ENCODE measurements around the gene ENPP7.

ENPP7 gene, protein sequence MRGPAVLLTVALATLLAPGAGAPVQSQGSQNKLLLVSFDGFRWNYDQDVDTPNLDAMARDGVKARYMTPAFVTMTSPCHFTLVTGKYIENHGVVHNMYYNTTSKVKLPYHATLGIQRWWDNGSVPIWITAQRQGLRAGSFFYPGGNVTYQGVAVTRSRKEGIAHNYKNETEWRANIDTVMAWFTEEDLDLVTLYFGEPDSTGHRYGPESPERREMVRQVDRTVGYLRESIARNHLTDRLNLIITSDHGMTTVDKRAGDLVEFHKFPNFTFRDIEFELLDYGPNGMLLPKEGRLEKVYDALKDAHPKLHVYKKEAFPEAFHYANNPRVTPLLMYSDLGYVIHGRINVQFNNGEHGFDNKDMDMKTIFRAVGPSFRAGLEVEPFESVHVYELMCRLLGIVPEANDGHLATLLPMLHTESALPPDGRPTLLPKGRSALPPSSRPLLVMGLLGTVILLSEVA

DNA sequence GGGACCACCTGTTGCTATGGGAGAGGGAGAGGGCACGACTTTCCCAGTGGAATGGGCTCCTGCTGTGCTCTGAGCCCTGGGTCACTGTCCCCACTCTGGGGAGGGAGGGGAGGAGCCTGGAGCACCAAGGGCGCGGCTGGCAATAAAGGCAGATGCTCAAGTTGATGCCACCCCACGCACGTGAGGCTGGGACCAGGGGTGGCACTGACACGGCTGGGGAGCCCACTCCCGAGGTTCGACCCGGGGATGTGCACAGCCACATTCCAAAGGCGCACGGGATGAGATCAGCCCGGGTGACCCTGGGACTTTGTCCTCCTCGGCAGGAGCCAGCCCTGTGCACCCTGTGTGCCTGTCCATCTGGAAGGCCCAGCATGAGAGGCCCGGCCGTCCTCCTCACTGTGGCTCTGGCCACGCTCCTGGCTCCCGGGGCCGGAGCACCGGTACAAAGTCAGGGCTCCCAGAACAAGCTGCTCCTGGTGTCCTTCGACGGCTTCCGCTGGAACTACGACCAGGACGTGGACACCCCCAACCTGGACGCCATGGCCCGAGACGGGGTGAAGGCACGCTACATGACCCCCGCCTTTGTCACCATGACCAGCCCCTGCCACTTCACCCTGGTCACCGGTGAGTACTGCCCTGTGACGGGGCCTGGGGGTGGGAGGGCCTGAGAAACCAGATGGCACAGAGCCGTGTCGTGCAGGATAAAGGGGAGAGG is at the start of gene ENPP7:
Gene ENPP7, plus strand, starts transcription at position 175 of the 715 bp plus-strand sequence. Its CDS starts 197 bp downstream, at position 372.
- DNase-seq (ENCODE audit: low spot score), result no peak

DNA sequence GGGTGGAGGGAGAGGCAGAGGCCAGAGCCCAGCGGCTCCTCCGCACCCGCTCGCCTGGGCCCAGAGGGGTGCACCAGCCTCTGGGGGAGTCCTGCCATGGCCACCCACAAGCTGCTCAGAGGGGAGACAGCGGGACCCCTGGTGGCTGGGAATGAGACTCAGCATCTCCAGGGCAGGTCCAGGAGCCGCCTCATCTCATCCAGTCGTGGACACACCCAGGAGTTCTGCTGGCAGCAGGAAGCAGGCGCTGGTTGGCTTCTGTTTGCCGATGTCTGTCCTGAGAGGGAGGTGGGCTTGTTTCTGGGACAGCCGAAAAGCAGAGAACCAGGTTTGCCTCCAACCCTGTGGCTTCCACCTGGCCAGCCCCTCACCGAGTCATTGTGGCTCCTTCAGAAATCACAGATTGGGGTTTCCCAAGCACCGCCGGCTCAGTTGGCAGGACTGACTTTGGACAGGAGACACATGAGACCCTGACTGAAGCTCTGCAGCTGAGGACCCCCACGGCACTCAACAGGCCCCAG is 49.6 kb upstream of the ENPP7 start:
- DNase-seq (ENCODE audit: low spot score), result no peak

DNA sequence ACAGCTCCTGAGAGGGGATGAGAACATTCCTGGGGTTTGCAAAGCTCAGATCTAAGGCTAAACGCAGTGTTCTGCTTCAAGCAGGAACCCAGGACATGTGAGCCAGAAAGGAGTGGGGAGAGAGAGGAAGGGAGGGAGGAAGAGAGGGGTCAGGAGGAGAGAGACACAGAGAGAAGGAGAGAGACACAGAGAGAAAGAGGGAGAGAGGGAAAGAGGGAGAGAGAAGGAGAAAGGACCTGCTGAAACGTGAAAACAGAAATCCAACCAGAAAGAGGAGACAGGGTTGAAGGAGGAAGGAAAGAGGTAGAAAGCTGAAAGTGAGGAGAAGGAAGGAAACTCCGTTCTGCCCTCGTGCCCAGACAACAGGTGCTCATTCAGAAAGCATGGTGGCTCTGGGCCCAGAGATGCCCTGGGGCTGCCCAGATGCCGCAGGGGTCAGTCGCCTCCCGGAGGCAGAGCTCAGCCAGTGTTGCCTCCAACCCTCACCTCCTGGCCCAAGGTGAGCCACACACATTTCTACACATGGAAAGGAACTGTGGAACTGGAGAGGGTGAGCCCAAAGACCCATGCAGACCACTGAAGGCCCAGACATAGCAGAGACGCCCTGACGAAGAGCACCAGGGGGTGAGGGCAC is 49.0 kb upstream of the ENPP7 start:
- DNase-seq (ENCODE audit: low spot score), result no peak

DNA sequence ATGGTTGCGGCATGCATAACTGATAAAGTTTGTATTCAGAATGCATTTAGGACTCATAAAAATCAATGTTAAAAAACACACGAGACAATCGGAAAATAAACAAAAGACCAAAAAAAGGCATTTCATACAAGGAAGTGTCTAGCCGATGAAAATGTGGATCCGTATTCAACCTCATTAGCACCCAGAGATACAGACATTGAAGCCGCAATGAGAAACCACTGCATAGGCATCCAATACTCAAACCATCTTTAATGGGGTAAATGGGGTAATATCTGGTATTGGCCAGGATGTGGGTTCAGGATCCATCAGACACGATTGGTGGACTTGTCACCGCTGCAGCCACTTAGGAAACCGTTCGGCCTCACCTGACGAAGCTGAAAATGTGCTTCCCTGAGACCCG is 47.4 kb upstream of the ENPP7 start:
- no peak for DNase-seq (ENCODE audit: low spot score)

DNA sequence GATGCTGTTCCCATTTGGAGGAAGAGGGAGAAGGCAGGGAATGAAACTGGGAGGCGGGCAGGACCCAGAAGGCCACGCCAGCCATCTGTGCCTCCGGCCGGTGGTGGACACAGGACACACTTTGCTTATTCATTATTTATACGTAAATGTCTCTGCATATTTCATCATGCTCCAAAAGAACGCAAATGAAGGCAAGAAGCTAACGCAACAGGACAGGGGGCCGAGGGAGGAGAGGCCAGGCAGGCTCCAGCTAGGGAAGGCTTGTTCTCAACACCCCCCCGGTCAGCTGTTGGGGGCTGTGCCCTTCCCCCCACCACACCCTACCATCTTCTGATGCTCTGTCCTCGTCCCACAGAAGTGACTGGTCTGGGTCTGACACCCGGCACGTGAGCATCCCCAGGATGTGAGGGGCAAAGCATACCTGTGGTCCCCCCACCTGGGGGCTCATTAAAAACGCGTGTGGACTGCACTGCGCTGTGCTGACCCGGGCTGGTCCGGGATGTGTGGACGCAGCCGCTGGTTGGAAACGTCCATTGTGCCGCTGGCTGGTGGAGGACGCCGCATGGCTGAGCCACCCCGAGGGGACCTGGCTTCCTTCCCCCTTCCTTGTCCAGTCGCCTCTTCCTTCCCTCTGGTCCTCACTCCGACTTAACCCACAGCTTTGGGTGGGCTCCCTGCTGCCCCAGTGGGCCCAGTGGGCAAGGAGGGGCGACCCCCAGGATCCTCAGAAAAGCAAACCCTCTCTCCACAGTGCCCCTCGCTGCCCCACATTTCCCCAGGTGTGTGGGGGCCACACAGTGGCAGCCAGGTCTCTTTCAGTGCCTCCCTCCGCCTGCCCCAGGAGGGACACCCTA is 46.4 kb upstream of the ENPP7 start:
- DNase-seq (ENCODE audit: low spot score), result no peak

DNA sequence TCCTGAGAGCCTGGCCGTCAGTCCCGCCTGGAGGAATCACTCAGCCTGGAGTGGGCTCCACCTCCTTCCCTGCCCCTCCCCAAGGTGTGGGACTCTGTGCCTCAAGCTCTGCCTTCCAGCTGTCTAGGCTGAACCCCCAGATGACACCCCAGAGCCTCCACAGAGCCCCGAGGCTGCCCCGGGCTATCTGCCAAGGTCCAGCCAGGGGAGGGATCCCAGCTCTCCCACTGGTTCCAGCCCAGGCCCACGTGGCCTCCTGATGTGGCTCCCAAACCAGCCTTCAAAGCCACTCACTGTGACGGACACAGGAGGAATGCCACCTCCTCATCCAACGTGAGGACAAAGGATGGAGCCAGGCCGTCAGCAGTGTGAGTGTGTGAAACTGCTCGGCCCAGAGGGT is 45.6 kb upstream of the ENPP7 start:
- DNase-seq (ENCODE audit: low spot score), result no peak

DNA sequence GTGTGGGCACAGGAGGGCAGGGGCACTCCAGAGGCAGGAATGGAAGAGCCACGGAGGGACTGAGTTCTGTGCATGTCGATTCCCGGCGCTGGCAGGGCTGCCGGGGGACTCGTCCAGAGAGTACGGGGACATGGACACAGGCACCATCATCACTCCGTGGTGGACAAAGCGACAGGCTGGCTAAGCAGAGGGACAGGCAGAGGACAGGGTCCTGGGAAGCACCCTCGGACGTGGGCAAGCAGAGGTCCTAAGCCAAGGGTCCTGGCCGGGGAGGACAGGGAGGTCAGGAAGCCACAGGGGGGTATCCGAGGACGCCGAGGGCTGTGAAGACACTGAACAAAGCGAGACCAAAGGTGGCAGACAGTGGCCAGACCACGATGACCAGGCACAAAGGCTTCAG is 44.3 kb upstream of the ENPP7 start:
- DNase-seq (ENCODE audit: low spot score), result no peak

DNA sequence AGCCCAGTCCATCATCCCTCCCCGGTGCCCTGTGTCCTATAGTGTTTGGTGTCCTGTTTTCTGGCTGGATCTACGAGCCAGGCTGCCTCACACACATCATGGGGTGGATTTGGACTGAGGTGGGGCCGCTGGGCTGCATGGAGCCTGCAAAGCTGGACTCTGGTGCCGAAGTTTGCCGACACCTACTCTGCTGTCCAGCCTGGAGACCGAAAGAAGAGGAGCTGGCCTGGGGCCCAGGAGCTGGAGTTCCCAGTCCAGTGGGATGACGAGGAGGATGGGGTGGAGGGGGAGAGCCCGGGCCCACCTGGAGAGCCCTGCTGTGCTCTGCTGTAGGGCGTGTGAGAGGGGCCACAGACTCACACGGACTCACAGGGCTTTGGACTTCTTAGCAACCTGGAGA is 40.3 kb upstream of the ENPP7 start:
- DNase-seq (ENCODE audit: low spot score), result no peak

DNA sequence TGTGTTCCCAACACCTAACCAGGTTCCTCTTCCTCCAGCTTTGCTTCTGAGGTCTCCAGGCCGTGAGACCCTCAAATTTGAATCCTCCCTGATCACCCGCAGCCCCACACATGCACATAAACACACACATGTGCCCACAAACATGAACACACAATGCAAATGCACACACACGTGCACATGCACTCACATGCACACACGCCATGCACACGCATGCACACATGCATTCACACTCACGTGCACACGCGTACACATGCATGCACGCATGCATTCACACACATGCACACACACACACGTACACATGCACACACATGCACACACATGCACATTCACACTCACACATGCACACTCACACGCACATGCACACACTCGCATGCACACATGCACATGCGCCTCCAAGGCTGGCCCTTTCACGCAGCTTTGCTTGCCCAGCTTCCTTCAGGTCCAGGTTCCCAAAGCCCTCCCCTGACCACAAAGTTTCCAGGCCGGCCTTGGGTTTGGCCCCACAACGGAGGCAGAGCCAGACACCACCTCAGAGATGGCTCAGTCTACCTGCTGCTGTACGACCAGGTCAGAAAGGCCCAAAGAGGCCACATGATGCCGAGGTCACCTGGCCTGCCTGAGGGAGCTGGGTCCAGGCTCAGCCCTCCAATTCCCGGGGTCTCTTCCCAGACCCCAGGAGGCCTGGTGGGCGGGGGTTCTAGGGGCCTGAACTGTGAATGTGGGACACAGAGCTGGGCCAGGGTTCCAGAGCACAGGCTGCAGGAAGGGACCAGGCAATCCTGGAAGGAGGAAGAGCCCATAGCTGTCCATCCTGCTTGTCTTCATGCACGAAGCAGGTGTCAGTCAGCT is 39.5 kb upstream of the ENPP7 start:
- DNase-seq (ENCODE audit: low spot score), result no peak

DNA sequence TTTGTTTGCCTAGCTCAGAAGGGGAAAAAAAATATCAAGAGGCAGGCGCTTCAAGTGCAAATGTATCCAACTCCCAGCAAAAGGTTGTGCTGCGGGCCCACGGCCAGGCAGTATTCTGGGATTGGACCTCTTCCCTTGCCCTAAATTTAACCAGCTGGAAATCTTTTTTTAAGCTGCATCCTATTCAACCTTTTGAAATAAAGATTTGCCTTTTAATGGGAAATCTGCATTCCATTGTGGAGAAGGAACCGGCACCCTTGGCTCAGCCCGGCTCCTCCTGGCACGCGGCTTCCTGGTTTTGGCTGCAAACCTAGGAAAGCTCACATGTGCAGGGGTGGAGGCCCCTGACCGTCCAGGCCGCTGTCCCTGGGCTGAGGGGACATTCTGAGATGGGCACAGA is 38.8 kb upstream of the ENPP7 start:
- no peak for DNase-seq (ENCODE audit: low spot score)

DNA sequence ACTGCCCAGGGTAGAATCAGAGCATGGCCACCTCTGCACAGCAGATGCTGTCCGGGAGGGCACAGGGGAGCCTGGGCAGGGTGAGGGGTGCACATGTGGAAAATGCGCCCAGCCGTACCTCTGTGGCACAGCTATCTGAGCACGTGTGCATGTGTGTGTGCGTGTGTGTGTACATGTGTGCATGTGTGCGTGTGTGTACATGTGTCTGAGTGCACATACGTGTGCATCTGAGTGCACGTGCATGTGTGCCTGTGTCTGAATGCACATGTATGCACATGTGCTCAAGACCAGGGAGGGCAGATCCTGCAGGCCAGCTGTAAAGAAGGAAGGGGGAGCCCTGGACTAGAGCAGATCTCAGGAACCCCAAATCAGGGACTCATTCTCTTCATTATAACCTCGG is 37.3 kb upstream of the ENPP7 start:
- DNase-seq (ENCODE audit: low spot score), result no peak

DNA sequence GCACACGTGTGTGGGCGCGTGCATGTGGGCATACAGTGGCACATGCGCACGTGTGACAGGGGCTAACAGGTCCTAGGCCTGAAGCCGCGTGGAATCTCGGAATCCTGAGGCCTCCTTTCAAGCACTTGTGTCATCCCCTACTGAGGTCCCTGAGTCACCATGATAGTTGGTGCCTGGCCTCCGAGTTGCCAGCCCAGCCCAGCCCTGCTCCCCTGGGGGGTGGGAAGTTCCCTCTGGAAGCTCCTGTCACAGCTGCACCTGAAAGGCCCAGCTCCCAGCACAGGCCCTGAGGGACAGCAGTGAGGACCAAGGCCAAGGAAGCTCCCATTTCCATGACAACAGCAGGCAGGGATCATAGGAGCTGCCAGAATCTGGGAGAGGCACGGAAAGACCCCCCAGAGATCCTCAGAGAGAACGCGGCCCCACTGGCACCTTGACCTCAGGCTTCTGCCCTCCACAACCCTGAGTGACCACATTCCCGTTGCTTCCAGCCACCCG is 35.4 kb upstream of the ENPP7 start:
- DNase-seq (ENCODE audit: low spot score), result no peak

DNA sequence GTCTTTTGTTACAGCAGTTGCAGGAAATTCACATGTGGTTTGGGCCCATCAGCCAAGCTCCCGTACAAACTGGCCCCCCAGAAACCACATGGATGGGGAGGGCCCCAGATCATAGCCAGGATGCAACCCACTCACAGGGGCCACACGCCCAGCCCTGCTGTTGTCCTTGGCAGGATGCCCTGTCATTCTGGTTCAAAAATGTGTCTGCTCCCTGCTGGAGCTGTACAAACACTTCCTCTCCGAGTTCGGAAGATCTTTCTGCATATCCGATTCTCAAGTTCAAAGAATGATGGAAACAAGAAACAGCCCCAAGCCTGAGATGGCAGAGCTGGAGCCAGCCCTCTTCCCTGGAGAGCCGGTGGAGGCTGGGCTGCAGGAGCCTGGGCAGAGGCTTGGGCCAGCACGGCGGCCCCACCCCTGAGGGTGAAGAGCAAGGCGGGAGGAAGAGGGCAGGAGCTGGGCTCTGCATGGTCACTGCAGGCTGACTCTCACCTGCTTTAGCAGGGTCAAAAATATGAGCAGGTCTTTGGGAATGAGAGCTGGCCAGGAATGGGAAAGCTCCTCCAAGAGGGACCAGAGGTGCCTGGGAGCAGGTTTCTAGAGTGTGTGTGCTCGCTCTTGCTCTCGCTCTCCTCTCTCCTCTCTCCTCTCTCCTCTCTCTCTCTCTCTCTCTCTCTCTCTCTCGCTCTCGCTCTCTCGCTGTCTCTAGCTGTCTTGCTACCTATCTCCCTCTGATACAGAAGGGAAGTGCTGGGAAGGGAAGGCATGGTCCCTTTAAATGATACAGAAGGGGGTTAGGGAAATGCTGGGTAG is 34.7 kb upstream of the ENPP7 start:
- DNase-seq (ENCODE audit: low spot score), result no peak

DNA sequence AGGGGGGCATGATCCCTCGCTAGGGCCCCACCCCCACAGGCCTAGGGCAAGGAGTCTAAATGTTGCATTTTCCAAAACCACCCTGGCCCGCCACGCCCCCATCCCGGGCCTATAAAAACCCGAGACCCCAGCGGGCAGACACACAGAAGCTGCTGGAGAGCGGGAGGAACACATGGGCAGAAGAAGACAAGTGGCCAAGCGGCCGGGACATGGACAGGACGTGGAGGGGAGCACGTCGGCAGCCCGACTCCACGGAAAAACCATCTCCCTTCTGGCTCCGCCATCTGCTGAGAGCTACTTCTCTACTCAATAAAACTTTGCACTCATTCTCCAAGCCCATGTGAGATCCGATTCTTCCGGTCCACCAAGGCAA is 34.1 kb upstream of the ENPP7 start:
- DNase-seq (ENCODE audit: low spot score), result no peak

DNA sequence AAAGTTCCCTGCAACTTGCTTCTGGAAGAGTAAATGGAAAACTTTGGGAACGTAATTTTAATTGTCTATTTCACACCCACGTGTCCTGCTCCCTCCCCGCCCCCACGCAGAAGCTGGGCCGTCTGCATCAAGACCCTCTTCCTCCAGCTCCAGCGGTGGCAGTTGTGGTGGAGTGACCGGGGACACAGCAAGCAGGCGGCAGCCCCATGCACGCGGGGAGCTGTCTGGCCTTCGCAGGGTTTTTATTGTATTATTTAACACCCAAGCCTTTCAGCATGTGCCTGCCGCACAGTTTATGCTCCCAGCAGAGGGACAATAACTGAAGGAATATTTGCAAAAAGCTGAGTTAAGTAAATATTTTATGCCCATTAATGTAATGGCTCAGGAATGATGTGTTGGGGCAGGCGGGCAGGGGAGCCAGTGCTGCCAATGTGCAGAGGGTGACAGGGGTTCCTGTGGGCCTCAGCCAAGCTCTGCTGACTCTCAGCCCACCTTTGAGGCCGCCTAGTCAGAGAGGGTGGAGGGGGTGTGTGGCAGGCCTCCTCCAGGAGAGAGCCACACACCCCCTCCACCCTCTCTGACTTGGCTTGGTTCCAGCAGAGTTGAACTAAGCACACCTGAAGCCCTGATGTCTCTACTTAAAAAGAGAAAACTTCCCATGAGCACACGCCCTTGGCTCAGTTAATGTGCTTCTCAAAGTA is 32.4 kb upstream of the ENPP7 start:
- no peak for DNase-seq (ENCODE audit: low spot score)

DNA sequence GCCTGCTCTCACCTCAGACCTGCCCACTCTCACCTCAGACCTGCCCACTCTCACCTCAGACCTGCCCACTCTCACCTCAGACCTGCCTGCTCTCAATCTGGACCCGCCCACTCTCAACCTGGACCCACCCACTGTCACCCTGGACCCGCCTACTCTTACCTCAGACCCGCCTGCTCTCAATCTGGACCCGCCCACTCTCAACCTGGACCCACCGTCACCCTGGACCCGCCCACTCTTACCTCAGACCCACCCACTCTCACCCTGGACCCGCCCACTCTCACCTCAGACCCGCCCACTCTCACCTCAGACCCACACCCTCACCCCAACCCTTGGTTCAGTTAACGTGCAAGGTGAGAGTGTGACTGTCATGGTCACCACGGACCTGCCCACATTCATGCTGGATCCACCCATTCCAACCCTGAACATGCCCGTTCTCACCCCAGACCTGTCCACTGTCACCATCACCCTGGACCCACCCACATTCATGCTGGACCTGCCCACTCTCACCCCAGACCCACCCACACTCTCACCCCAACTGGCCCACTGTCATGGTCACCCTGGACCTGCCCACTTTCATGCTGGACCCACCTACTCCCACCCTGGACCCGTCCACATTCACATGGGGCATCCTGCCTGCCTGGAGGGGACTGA is 31.2 kb upstream of the ENPP7 start:
- DNase-seq (ENCODE audit: low spot score), result no peak

DNA sequence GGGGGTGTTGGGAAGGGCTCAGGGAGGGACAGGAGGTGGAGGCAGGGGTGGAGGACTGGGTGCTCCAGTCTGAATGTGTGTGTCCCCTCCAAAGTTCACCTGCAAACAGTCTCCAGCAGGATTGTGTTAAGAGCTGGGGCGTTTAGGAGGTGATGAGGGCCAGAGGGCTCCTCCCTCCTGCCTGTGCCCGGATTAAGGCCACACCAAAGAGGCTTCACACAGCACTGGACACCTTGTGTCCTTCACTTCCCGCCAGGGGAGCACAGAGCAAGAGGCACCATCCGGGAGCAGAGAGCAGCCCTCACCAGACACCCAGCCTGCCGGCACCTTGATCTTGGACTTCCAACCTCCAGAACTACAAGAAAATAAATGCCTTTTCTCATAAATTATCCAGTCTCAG is 30.2 kb upstream of the ENPP7 start:
- no peak for DNase-seq (ENCODE audit: low spot score)

DNA sequence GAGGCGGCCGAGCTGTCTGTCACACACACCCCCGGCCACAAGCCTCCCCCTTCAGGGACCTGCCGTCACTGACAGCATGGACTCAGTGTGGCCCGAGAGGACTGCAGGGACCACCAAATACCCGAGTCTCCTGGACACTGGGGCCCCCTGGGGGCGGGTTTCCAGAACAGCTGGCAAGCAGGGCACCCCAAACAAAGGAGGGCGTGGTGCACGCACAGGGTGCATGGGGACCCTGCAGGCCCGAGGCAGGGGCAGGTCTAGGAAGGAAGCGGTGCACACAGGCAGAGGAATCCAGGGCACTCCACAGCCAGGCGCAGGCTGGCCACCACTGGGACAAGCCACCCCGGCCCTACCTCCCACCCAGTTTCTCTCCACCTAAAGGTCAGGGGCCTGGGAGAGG is 28.7 kb upstream of the ENPP7 start:
- no peak for DNase-seq (ENCODE audit: low spot score)

Data from hematopoietic multipotent progenitor cell treated with erythropoietin and hydrocortisone succinate and interleukin-3 and kit ligand, for 15 days (in vitro differentiated cells).